HG03103 (cell line): ENCODE results near the gene KLK12.

Source experiments
- ATAC-seq: cut with Tn5 transposase; IDR thresholded peaks from one replicate; pipeline ENCODE4 v1.9.1; 2021; ENCODE audit warnings: low read depth; ENCODE audit not compliant: unreplicated experiment

Gene KLK12

GRCh38 chr19:50983625-50984292, 51.0 kb downstream of the KLK12 start, which contains the start of gene KLK7:
TSS of gene KLK7 (minus strand) at chr19:50983917. CDS start at chr19:50982399, 1,518 bp downstream.
- ATAC-seq, result no peak

- ATAC-seq, result no peak
Observed at GRCh38 chr19:50982186-50982585, 52.6 kb downstream of the KLK12 start.

GRCh38 chr19:50981587-50982146, 53.1 kb downstream of the KLK12 start:
- no peak for ATAC-seq

GRCh38 chr19:50980208-50980607, 54.6 kb downstream of the KLK12 start:
- ATAC-seq, result no peak

GRCh38 chr19:50979758-50980157, 55.0 kb downstream of the KLK12 start:
- no peak for ATAC-seq
